Activated naive CD4-positive, alpha-beta T cell treated with anti-CD3 and anti-CD28 coated beads, Interleukin-2, amount 10 ng/mL, durations not matched to agents 7 days and 5 days (primary cell): Measurements from ENCODE around the gene TMEM120B.
"Not testable (repeated sequence)": the region's sequence is repeated elsewhere in the genome, so short reads cannot be mapped to it uniquely, and the experiment has no call there.

Source experiments
- CTCF ChIA-PET: fragments of 350-600 bp; sonication (Branson Sonifier 250); formaldehyde crosslinking; loops from one replicate; lab custom pipeline; 2021; ENCODE audit warnings: antibody characterized with exemption; lab: Charles Lee
- DNase-seq: peaks from one replicate; pipeline ENCODE4 v3.0.0-alpha.2; 2020
- H3K27ac Mint-ChIP-seq: one replicate; pipeline ENCODE4 v1.8.0; 2021; ENCODE audit warnings: mild to moderate bottlenecking, moderate library complexity, mixed read lengths
- H3K27me3 Mint-ChIP-seq: one replicate; pipeline ENCODE4 v1.8.0; 2021; ENCODE audit warnings: mild to moderate bottlenecking, mixed read lengths
- H3K36me3 Mint-ChIP-seq: one replicate; pipeline ENCODE4 v1.8.0; 2021; ENCODE audit warnings: mixed read lengths
- H3K4me1 Mint-ChIP-seq: one replicate; pipeline ENCODE4 v1.8.0; 2021; ENCODE audit warnings: mixed read lengths
- H3K4me3 Mint-ChIP-seq: one replicate; pipeline ENCODE4 v1.8.0; 2021; ENCODE audit warnings: mild to moderate bottlenecking, moderate library complexity, mixed read lengths
- H3K9me3 Mint-ChIP-seq: one replicate; pipeline ENCODE4 v1.8.0; 2021; ENCODE audit warnings: mixed read lengths

Gene TMEM120B

GRCh38 chr12:121712461-121713256, at the start of gene TMEM120B:
TMEM120B (plus strand) TSS chr12:121712752; CDS start chr12:121712896, 144 bp downstream.
- Mint-ChIP-seq H3K9me3 (no peaks in the 10 kb centered on the region), H3K4me3 (peak within 1 kb of the TSS; percentile 85), H3K27ac (peak within 1 kb of the TSS; percentile 93), H3K36me3 (peaks cover 2% of the 10 kb centered on the region), H3K4me1 (peaks cover 37% of the 10 kb centered on the region), H3K27me3 (peaks cover 10% of the 10 kb centered on the region)
- peak; percentile 87 for DNase-seq
- CTCF ChIA-PET = interaction anchor here (0.9 to 3.2 kb wide), 6 partner anchors 9 to 86 kb away, joined by 3 to 18 read pairs (median 4); partner anchors contain the start of genes ORAI1 and RHOF

DNA sequence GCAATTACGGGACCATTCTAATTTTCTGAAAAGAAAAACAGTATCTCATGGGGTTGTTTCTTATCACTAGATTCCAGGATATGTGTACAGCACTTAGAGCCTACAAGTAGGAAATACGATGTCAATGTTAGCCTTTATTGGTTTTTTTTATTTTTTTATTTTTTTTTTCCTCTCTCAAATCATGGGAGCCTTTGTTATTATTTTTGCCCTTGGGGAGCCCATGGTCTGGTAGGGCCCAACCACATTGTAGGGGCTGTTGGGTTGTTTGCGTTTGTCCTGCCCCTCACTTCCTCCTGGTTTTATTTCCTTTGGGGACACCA, 49.0 kb upstream of the TMEM120B start:
- no peaks in the 10 kb centered on the region for H3K9me3 Mint-ChIP-seq
- CTCF ChIA-PET = interaction anchor here (1.0 kb wide), 1 partner anchor 36 kb away, joined by 4 read pairs; no protein-coding TSS in a partner anchor

GRCh38 chr12:121666829-121667228, 45.7 kb upstream of the TMEM120B start:
- not testable (repeated sequence) for H3K27me3 Mint-ChIP-seq, H3K9me3 Mint-ChIP-seq, DNase-seq
- CTCF ChIA-PET = interaction anchor here (1.2 to 4.1 kb wide), 4 partner anchors 40 to 173 kb away, joined by 4 to 75 read pairs (median 11); partner anchors contain the start of gene ORAI1
- Mint-ChIP-seq H3K36me3 (peaks cover 27% of the 10 kb centered on the region), H3K4me3 (peak overlapping the region; percentile 61), H3K4me1 (peaks cover 80% of the 10 kb centered on the region), H3K27ac (peak overlapping the region; percentile 87)

More for the DNA sequence above, 49.0 kb upstream of the TMEM120B start:
- no peaks in the 10 kb centered on the region for H3K27me3 Mint-ChIP-seq
- peak overlapping the region; percentile 96 for H3K27ac Mint-ChIP-seq
- DNase-seq = no peak
- H3K4me3 Mint-ChIP-seq = peak overlapping the region; percentile 81
- H3K4me1 Mint-ChIP-seq = peaks cover 92% of the 10 kb centered on the region
- H3K36me3 Mint-ChIP-seq = peaks cover 31% of the 10 kb centered on the region

- peaks cover 79% of the 10 kb centered on the region for H3K4me1 Mint-ChIP-seq
- H3K4me3 Mint-ChIP-seq = no peak overlapping the region
- CTCF ChIA-PET = interaction anchor here (0.6 to 5.2 kb wide), 31 partner anchors 8 to 190 kb away, joined by 3 to 96 read pairs (median 4); partner anchors contain the start of gene ORAI1
- DNase-seq = peak; percentile 77
- H3K9me3 Mint-ChIP-seq = no peaks in the 10 kb centered on the region
- peak overlapping the region; percentile 75 for H3K27ac Mint-ChIP-seq
- peaks cover 20% of the 10 kb centered on the region for H3K36me3 Mint-ChIP-seq
- H3K27me3 Mint-ChIP-seq = no peaks in the 10 kb centered on the region
Observed at GRCh38 chr12:121668750-121669520, 43.6 kb upstream of the TMEM120B start.

GRCh38 chr12:121669521-121669900, 43.0 kb upstream of the TMEM120B start, which contains the start of gene MORN3:
MORN3 (minus strand) TSS chr12:121669654; CDS start chr12:121669483, 171 bp downstream.
- peak within 1 kb of the TSS; percentile 100 for H3K27ac Mint-ChIP-seq
- H3K27me3 Mint-ChIP-seq = no peaks in the 10 kb centered on the region
- H3K36me3 Mint-ChIP-seq = peaks cover 14% of the 10 kb centered on the region
- peaks cover 77% of the 10 kb centered on the region for H3K4me1 Mint-ChIP-seq
- no peaks in the 10 kb centered on the region for H3K9me3 Mint-ChIP-seq
- CTCF ChIA-PET = interaction anchor here (0.7 to 5.2 kb wide), 16 partner anchors 10 to 227 kb away, joined by 3 to 96 read pairs (median 6); partner anchors contain the start of gene ORAI1
- no peak within 1 kb of the TSS for H3K4me3 Mint-ChIP-seq
- no peak for DNase-seq

GRCh38 chr12:121673013-121673511, 39.5 kb upstream of the TMEM120B start:
- no peaks in the 10 kb centered on the region for H3K9me3 Mint-ChIP-seq
- CTCF ChIA-PET = interaction anchor here (1.3 to 5.2 kb wide), 2 partner anchors 45 to 194 kb away, joined by 3 to 96 read pairs; partner anchors contain the start of gene ORAI1
- peak overlapping the region; percentile 100 for H3K27ac Mint-ChIP-seq
- no peaks in the 10 kb centered on the region for H3K27me3 Mint-ChIP-seq
- H3K36me3 Mint-ChIP-seq = peaks cover 1% of the 10 kb centered on the region
- no peak for DNase-seq
- H3K4me3 Mint-ChIP-seq = peak overlapping the region; percentile 94
- H3K4me1 Mint-ChIP-seq = peaks cover 60% of the 10 kb centered on the region

GRCh38 chr12:121676190-121676589, 36.4 kb upstream of the TMEM120B start:
- Mint-ChIP-seq H3K36me3 (no peaks in the 10 kb centered on the region), H3K9me3 (no peaks in the 10 kb centered on the region), H3K27ac (no peak overlapping the region), H3K4me1 (peaks cover 54% of the 10 kb centered on the region), H3K27me3 (no peaks in the 10 kb centered on the region), H3K4me3 (no peak overlapping the region)
- no peak for DNase-seq
- CTCF ChIA-PET = no interaction called here

DNA sequence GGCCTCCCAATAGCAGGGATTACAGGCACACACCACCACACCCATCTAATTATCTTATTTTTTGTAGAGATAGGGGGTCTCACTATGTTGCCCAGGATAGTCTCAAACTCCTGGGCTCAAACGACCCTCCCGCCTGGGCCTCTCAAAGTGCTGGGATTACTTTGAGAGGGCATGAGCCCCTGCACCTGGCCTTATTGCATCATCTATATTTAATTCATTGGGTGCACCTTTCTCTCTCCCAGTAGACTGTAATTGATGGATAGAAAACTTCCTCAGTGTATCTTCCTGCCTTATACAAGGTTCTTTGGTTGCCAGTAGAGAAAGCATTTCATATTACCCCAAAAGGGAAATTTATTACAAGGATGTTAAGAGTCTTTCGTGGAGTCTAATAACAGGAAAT, 34.2 kb upstream of the TMEM120B start:
- H3K27me3 Mint-ChIP-seq = no peaks in the 10 kb centered on the region
- peaks cover 39% of the 10 kb centered on the region for H3K4me1 Mint-ChIP-seq
- CTCF ChIA-PET = interaction anchor here (7.1 kb wide), 1 partner anchor 126 kb away, joined by 67 read pairs; no protein-coding TSS in a partner anchor
- H3K36me3 Mint-ChIP-seq = no peaks in the 10 kb centered on the region
- H3K9me3 Mint-ChIP-seq = no peaks in the 10 kb centered on the region
- DNase-seq = no peak
- no peak overlapping the region for H3K4me3 Mint-ChIP-seq
- H3K27ac Mint-ChIP-seq = no peak overlapping the region

GRCh38 chr12:121678716-121679300, 33.7 kb upstream of the TMEM120B start:
- CTCF ChIA-PET = interaction anchor here (1.8 to 7.1 kb wide), 2 partner anchors 10 to 126 kb away, joined by 5 to 67 read pairs; partner anchors contain the start of gene MORN3
- no peaks in the 10 kb centered on the region for H3K36me3 Mint-ChIP-seq
- no peak overlapping the region for H3K4me3 Mint-ChIP-seq

GRCh38 chr12:121679661-121680197, 32.8 kb upstream of the TMEM120B start:
- not testable (repeated sequence) for H3K9me3 Mint-ChIP-seq, H3K27me3 Mint-ChIP-seq, H3K4me3 Mint-ChIP-seq, DNase-seq, H3K36me3 Mint-ChIP-seq, H3K27ac Mint-ChIP-seq
- CTCF ChIA-PET = interaction anchor here (0.6 to 7.1 kb wide), 5 partner anchors 11 to 659 kb away, joined by 3 to 67 read pairs (median 4); partner anchors contain the start of gene MORN3
- peaks cover 27% of the 10 kb centered on the region for H3K4me1 Mint-ChIP-seq

More at GRCh38 chr12:121678716-121679300, 33.7 kb upstream of the TMEM120B start:
- Mint-ChIP-seq H3K9me3 (no peaks in the 10 kb centered on the region), H3K4me1 (peaks cover 34% of the 10 kb centered on the region), H3K27me3 (no peaks in the 10 kb centered on the region), H3K27ac (no peak overlapping the region)
- DNase-seq = no peak

DNA sequence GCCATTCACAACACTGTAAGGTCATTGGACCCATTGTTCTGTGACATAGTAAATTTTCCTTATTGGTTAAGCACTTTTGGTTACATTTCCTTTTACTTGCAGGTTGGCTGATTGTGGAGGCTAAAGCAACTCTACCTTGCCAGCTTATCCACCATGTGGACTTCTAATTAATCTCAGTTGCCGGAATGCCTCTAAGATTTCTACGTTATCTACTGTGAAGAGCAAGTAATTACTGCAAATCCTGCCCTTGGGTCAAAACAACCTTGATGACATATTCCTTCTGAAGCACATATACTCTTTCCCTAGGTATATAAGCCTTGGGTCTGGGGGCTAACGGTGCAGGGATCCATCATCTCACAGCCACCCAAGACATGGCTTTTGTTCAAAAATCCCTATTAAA, 23.6 kb upstream of the TMEM120B start:
- H3K36me3 Mint-ChIP-seq = no peaks in the 10 kb centered on the region
- H3K9me3 Mint-ChIP-seq = no peaks in the 10 kb centered on the region
- no peak for DNase-seq
- no peak overlapping the region for H3K27ac Mint-ChIP-seq
- H3K4me1 Mint-ChIP-seq = peaks cover 18% of the 10 kb centered on the region
- CTCF ChIA-PET = interaction anchor here (1.2 to 3.0 kb wide), 2 partner anchors 105 to 123 kb away, joined by 3 to 14 read pairs; partner anchors contain the start of gene RHOF
- peaks cover 20% of the 10 kb centered on the region for H3K27me3 Mint-ChIP-seq
- H3K4me3 Mint-ChIP-seq = no peak overlapping the region

GRCh38 chr12:121689430-121689829, 23.1 kb upstream of the TMEM120B start:
- Mint-ChIP-seq H3K27ac (no peak overlapping the region), H3K4me1 (peaks cover 18% of the 10 kb centered on the region), H3K27me3 (peaks cover 20% of the 10 kb centered on the region), H3K9me3 (no peaks in the 10 kb centered on the region), H3K36me3 (no peaks in the 10 kb centered on the region), H3K4me3 (no peak overlapping the region)
- CTCF ChIA-PET = interaction anchor here (0.6 to 3.0 kb wide), 5 partner anchors 20 to 198 kb away, joined by 3 to 14 read pairs (median 4); partner anchors contain the start of gene RHOF
- DNase-seq = no peak

DNA sequence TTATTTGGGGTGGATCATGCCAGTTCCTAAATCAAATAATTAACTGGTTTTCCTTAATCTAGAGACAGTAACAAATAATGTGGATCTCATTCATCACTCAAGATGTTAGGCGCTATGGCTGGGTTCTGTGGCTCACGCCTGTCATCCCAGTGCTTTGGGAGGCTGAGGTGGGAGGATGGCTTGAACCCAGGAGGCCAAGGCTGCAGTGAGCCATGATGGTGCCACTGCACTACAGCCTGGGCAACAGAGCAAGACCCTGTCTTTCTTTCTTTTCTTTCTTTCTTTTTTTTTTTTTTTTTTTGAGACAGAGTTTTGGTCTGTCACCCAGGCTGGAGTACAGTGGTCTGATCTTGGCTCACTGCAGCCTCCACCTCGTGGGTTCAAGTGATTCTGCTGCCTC, 19.8 kb upstream of the TMEM120B start:
- H3K4me1 Mint-ChIP-seq, H3K36me3 Mint-ChIP-seq, DNase-seq, H3K4me3 Mint-ChIP-seq, H3K9me3 Mint-ChIP-seq, H3K27ac Mint-ChIP-seq: not testable (repeated sequence)
- peaks cover 17% of the 10 kb centered on the region for H3K27me3 Mint-ChIP-seq
- CTCF ChIA-PET = interaction anchor here (2.0 to 2.5 kb wide), 2 partner anchors 81 to 101 kb away, joined by 15 to 21 read pairs; partner anchors contain the start of gene RHOF
